ENCODE data around the gene MMP2. TPM values are rescaled to one million over a fixed set of nuclear protein-coding genes. Genes with fewer than 3 reads are reported as not detected.

MMP2 gene
- total and polyA plus RNA-seq, 9 donors, result 102 to 629 (median 300) TPM

DNA sequence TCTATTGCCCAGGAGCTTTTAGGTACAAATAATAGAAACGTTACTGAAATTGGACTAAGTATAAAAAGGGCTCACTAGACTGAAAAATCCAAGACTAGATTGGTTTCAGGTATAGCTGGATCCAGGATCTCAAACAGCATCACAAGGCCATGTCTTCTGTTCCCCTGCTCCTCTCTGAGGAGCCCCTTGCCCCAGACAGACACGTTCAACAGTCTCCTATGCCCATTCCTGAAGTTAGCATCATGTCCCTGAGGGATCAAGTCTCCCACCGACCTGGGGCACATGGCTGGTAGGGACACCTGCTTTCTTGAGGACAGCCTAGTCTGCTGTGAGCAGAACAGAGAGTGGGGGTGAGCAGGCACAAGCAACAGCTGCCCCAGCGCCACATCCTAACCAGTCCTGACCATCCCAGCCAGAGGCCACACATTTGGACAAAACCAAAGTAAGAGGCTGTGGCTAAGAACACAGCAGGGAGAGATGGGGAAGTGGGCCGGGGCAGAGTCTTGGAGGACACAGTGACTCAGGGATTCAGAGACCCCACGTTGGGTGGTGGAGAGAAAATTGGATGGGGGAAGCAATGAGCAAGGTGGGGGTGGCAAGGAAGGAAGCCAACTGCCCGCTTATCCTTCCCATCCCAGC lies 10.5 kb upstream of the MMP2 start:
- DNase-seq, result no peak
- WGBS, 3 donors, result 84 to 95% (median 86%) methylated on average over 7 of the region's 7 CpGs
- intact Hi-C loops (cut with DNase I), result loop anchor here in 3 of 4 donors (5.0 to 10.0 kb wide), 4 partner anchors 74 to 376 kb away; no protein-coding TSS in a partner anchor
- Histone ChIP-seq H3K27me3 (no peaks in the 10 kb centered on the region), H3K9me3 (no peaks in the 10 kb centered on the region), H3K4me3 (no peak overlapping the region), H3K4me1 (ENCODE audit: insufficient read depth) (no peaks in the 10 kb centered on the region), H3K27ac (no peak overlapping the region), H3K36me3 (no peaks in the 10 kb centered on the region)
- TF ChIP-seq EP300 (IDR thresholded peaks at IDR 0.05) (no peak), POLR2A (IDR thresholded peaks at IDR 0.05) (no peak)
- TF ChIP-seq, protein P1, sequence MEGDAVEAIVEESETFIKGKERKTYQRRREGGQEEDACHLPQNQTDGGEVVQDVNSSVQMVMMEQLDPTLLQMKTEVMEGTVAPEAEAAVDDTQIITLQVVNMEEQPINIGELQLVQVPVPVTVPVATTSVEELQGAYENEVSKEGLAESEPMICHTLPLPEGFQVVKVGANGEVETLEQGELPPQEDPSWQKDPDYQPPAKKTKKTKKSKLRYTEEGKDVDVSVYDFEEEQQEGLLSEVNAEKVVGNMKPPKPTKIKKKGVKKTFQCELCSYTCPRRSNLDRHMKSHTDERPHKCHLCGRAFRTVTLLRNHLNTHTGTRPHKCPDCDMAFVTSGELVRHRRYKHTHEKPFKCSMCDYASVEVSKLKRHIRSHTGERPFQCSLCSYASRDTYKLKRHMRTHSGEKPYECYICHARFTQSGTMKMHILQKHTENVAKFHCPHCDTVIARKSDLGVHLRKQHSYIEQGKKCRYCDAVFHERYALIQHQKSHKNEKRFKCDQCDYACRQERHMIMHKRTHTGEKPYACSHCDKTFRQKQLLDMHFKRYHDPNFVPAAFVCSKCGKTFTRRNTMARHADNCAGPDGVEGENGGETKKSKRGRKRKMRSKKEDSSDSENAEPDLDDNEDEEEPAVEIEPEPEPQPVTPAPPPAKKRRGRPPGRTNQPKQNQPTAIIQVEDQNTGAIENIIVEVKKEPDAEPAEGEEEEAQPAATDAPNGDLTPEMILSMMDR (IDR thresholded peaks at IDR 0.05), result no peak

DNA sequence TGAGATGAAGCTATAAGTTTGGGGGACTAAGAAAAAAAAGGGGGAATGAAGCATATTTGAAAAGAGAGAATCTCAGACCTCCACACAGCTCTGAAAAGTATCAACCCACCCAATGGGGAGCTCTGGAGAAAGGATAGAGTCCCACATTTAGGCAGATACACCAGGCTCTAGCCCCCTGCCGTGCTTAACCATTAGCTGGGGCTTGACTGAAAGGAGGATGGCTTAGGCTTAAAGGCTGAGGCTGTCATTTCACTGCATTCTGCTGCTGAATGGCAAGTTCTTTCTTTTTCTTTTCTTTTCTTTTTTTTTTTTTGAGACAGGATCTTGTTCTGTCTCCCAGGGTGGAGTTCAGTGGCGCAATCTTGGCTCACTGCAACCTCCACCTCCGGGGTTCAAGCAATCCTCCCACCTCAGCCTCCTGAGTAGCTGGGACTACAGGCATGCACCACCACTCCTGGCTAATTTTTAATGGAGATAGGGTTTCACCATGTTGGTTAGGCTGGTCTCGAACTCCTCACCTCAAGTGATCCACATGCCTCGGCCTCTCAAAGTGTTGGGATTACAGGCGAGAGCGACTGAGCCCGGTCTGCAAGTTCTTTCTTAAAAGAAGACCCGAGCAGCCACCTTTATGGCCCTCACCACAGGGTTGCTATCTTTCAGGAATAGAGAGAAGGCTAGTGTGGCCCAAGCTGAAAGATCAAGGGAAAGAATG lies 9.0 kb upstream of the MMP2 start:
- DNase-seq, result no peak
- Histone ChIP-seq H3K36me3 (no peaks in the 10 kb centered on the region), H3K27me3 (no peaks in the 10 kb centered on the region), H3K4me1 (ENCODE audit: insufficient read depth) (no peaks in the 10 kb centered on the region), H3K4me3 (no peak overlapping the region), H3K9me3 (no peaks in the 10 kb centered on the region), H3K27ac (no peak overlapping the region)
- TF ChIP-seq POLR2A (IDR thresholded peaks at IDR 0.05) (no peak), EP300 (IDR thresholded peaks at IDR 0.05) (no peak)
- TF ChIP-seq, protein P1 (IDR thresholded peaks at IDR 0.05), result no peak
- 85 to 89% (median 87%) methylated on average over 9 of the region's 9 CpGs for WGBS, 3 donors
- intact Hi-C loops (cut with DNase I), result loop anchor here in 3 of 4 donors (5.0 to 10.0 kb wide), 4 partner anchors 72 to 375 kb away; no protein-coding TSS in a partner anchor

DNA sequence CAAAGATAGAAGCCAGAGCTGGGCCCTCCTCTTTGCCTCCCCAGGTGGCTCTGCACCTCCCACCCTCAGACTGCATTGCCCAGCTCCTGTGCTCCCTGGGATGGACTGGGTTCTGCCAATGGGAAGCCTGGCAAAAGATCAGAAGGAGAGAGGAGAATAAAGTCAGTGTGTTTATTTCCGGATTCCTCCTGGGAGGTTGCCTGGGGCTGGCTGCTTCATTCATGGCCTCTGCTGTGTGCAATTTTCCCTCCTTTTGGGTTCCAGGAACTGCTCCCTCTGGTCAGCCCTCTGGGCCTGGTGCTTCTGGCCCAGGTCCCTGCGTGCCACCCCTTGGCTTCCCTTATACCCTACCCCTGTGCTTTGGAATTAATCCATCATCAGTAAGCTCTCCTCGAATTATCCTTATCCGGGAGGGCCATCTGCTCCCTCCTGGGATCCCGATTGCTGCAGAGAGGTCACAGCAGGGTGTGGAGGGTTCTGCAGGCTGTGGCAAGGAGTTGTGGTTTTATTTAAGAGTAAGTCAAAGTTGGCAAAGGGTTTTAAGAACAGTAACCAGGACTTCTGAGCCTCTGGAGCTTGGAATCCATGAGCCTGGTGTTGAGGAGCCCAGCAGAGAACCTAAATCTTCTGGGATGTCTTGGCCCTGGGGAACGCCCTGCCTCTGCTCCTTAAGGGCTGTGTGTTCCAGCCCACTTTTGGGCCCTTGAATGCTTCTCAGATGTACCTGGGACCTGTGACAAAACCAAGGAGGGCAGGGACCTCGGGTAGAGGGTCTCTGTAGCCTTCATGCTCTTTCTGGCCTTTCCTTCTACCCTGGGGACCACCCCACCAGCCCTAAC lies 8.2 kb upstream of the MMP2 start:
- intact Hi-C loops (cut with DNase I), result no loop called here
- no peak for DNase-seq
- TF ChIP-seq, protein P1 (IDR thresholded peaks at IDR 0.05), result no peak
- TF ChIP-seq POLR2A (IDR thresholded peaks at IDR 0.05) (no peak), EP300 (IDR thresholded peaks at IDR 0.05) (no peak)
- H3K36me3 ChIP-seq, result no peaks in the 10 kb centered on the region
- no peaks in the 10 kb centered on the region for H3K9me3 ChIP-seq
- H3K4me3 ChIP-seq, result no peak overlapping the region
- WGBS, 3 donors, result 66 to 73% (median 71%) methylated on average over 7 of the region's 7 CpGs
- no peaks in the 10 kb centered on the region for H3K27me3 ChIP-seq
- H3K27ac ChIP-seq, result no peak overlapping the region
- H3K4me1 ChIP-seq (ENCODE audit: insufficient read depth), result no peaks in the 10 kb centered on the region

DNA sequence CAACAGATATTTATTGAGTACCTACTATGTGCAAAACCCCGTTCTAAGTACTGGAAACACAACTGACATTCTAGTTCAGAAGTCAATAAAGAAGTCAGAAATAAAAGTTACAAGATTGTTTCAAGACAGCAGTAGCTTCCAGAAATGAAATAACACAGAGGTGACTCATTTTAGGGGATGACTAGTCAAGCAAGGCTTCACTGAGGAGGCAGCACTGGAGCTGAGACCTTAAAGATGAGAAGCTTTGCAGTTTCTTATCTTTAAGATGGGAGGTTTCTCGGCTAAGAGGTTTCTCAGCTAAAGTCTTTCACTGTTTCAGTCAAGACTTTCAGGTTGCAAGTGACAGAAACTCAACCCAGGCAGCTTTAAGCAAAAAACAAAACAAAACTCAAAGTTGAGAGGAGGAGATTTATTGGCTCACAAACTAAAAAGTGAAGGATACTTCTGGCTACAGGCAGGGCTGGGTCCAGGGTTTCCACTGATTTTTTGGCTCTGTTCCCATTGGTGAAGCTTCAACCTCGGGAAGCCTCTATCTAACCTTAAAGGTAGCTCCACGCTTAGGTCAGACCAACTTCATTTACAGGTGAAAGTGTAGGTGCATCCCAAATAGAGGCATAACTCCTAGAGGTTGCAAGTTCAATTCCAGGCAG lies 7.4 kb upstream of the MMP2 start:
- Histone ChIP-seq H3K36me3 (no peaks in the 10 kb centered on the region), H3K9me3 (no peaks in the 10 kb centered on the region), H3K4me3 (no peak overlapping the region), H3K4me1 (ENCODE audit: insufficient read depth) (peaks cover 2% of the 10 kb centered on the region), H3K27ac (no peak overlapping the region), H3K27me3 (no peaks in the 10 kb centered on the region)
- TF ChIP-seq, protein P1 (IDR thresholded peaks at IDR 0.05), result no peak
- TF ChIP-seq EP300 (IDR thresholded peaks at IDR 0.05) (no peak), POLR2A (IDR thresholded peaks at IDR 0.05) (no peak)
- intact Hi-C loops (cut with DNase I), result no loop called here
- no peak for DNase-seq
- WGBS, 3 donors, result 61 to 70% (median 67%) methylated on average over 4 of the region's 4 CpGs

All from ovary (tissue), 9 donors.